NCI-H82 treated with DMSO at 0.1 percent for 48 hours (cell line): ENCODE data around the gene HOATZ.

Experiments used
- DNase-seq: peaks from one replicate; lab custom pipeline; 2025; ENCODE audit not compliant: unreplicated experiment; lab: John Stamatoyannopoulos, UW

The HOATZ gene

GRCh38 chr11:111575740-111576139, 61.2 kb downstream of the HOATZ start:
- no peak for DNase-seq

GRCh38 chr11:111577821-111578220, 63.2 kb downstream of the HOATZ start:
- no peak for DNase-seq

GRCh38 chr11:111581341-111581740, 66.8 kb downstream of the HOATZ start:
- DNase-seq: no peak

- DNase-seq: no peak
These were observed 67.6 kb downstream of the HOATZ start for GRCh38 chr11:111582163-111582562.

- DNase-seq: no peak
These were observed 68.3 kb downstream of the HOATZ start for GRCh38 chr11:111582881-111583280.

GRCh38 chr11:111585371-111585770, 70.8 kb downstream of the HOATZ start:
- no peak for DNase-seq

GRCh38 chr11:111586388-111586831, 71.8 kb downstream of the HOATZ start:
- DNase-seq: peak; percentile 30
